Heart left ventricle (tissue), 13 donors: Measurements from ENCODE around the gene DSTN.

Experiments used
- POLR2A ChIP-seq, 2 donors: fragments of 450-650 bp; IDR thresholded peaks; one replicate each; pipeline ENCODE4 v1.6.1; 2017; ENCODE audit warnings: antibody characterized with exemption in 2 of 2, mild to moderate bottlenecking in 2 of 2, moderate library complexity in 2 of 2
- TF ChIP-seq, protein P1 (sequence below), 12 donors: fragments of 200-600 bp; sonication (generic) in 4 of 12; IDR thresholded peaks; one replicate each; pipeline versions ENCODE4 v1.5.0 to v1.8.0; 2018 to 2022; ENCODE audit warnings: antibody characterized with exemption in 12 of 12, mild to moderate bottlenecking in 5 of 12
- donor health status: ischemic (EF 13 %, LVEDD 7.1; RV severe dilation, severe dysfunction).
- donor health status: DM: no; HTN: yes; CAD: no.
- donor health status: DM: no; HTN: no; CAD: no.
- donor health status: ischemic (EF 25% LVEDD 6.9; RV normal size, moderate dysfunction).
- donor health status: ischemic (EF 25% LVEDD 5.7; RV mildly dilated, moderate dysfunction).
- donor health status: ischemic (EF 35%, LVEDD 5.7; RV mildly dilated, moderate dysfunction).
- donor health status: nonischemic (EF 11% LVEDD 7.7; RV severe dilation, severe dysfunction).
- donor health status: DM: yes; HTN: yes; CAD: no.
- donor health status: PGD.
- donor health status: ischemic (EF 29% LVEDD 5.4; RV normal size, mild dysfunction).
- donor health status: nonischemic (EF 23%, LVEDD 6.1; RV moderate dilation, normal function).

DNA sequence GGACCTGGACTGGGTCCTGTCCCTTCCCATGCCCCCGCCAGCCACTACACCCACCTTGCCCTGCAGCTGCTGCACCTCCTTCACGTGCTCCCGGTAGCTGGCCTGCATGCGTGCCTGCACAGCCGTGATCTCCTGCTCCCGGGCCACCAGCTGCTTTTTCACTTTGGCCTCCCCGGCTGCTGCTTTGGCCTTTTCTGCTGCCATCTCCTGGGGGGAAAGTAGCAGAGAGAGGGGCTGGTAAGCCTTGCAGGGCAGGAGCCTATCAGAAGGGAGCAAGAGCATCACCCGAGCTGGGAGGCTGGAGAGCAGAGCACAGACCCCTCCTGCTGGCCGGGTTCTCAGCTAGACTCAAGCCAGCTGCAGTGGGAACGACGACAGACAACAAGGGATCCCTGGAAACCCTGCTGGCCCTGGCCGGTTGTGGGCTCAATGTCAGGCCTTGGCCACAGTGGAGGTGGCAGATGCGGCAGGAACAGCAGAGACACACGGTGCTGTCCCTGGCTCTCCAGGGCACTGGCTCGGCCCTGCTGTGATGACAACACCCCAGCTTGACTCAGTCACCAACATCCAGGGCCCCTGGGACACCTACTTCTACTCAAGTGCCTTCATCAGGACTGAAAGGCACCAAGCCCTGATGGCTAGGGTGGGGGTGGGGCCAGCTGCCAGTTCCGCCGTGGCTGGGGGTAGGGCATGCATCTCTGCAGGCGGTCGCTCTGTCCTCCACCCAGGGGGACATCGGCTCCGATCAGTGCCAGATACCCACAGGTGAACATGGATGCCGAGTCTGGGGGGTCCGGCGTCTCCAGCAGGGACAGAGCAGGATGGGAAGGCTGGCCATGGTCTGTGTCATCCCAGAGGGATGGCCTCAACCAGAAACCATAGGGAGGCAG lies 66.9 kb downstream of the DSTN start:
- TF ChIP-seq POLR2A (IDR thresholded peaks at IDR 0.05), result no peak
- TF ChIP-seq, protein P1, sequence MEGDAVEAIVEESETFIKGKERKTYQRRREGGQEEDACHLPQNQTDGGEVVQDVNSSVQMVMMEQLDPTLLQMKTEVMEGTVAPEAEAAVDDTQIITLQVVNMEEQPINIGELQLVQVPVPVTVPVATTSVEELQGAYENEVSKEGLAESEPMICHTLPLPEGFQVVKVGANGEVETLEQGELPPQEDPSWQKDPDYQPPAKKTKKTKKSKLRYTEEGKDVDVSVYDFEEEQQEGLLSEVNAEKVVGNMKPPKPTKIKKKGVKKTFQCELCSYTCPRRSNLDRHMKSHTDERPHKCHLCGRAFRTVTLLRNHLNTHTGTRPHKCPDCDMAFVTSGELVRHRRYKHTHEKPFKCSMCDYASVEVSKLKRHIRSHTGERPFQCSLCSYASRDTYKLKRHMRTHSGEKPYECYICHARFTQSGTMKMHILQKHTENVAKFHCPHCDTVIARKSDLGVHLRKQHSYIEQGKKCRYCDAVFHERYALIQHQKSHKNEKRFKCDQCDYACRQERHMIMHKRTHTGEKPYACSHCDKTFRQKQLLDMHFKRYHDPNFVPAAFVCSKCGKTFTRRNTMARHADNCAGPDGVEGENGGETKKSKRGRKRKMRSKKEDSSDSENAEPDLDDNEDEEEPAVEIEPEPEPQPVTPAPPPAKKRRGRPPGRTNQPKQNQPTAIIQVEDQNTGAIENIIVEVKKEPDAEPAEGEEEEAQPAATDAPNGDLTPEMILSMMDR (IDR thresholded peaks at IDR 0.05), result peak in 3 of 12 donors; percentile 18 to 34 (median 26)
